H1 (cell line): Measurements from ENCODE around the gene DPPA5.
"Not testable (repeated sequence)": the region's sequence is repeated elsewhere in the genome, so short reads cannot be mapped to it uniquely, and the experiment has no call there.

Experiments
- BRCA1 ChIP-seq: IDR thresholded peaks from 2 replicates; pipeline ENCODE4 v1.6.1; 2012; ENCODE audit warnings: low read depth, low read length, improper control_type of control experiment
- CBX5 ChIP-seq: fragments of 300-800, 300-1000 bp; sonication (generic); IDR thresholded peaks from 2 replicates; pipeline ENCODE4 v1.7.1; 2016; ENCODE audit warnings: antibody characterized with exemption, low read length, low read depth
- CREB1 ChIP-seq: IDR thresholded peaks from 2 replicates; pipeline ENCODE4 v1.6.1; 2012; ENCODE audit warnings: inconsistent platforms
- EGR1 ChIP-seq: IDR thresholded peaks from 2 replicates; pipeline ENCODE4 v1.6.1; 2011; ENCODE audit warnings: low read depth, low read length, borderline replicate concordance
- EP300 ChIP-seq, 2 experiments: IDR thresholded peaks; 1 replicate in 1 of 2; 2 replicates in 1 of 2; pipeline ENCODE4 v1.6.1; 2011 to 2012; ENCODE audit warnings: low read depth in 2 of 2, low read length in 2 of 2, mild to moderate bottlenecking in 2 of 2, borderline replicate concordance in 1 of 2, inconsistent platforms in 1 of 2, moderate library complexity in 1 of 2
- EZH2 ChIP-seq: fragments of 200-600 bp; sonication (generic); IDR thresholded peaks from 2 replicates; pipeline ENCODE4 v1.7.1; 2012; ENCODE audit warnings: low read depth, mild to moderate bottlenecking, moderate library complexity, low read length, inconsistent platforms; ENCODE audit not compliant: severe bottlenecking
- KDM1A ChIP-seq: fragments of 200-600, 300-600 bp; sonication (generic); IDR thresholded peaks from 2 replicates; pipeline ENCODE4 v1.7.1; 2016; ENCODE audit warnings: mild to moderate bottlenecking, low read length, borderline replicate concordance
- ZNF274 ChIP-seq: IDR thresholded peaks from 2 replicates; pipeline ENCODE4 v1.7.0; 2012; ENCODE audit warnings: low read length, borderline replicate concordance; ENCODE audit errors: extremely low read depth
- TF ChIP-seq, protein P1 (sequence below): IDR thresholded peaks from 2 replicates; pipeline ENCODE4 v1.6.1; 2012; ENCODE audit warnings: inconsistent platforms

- TF ChIP-seq, protein P1, sequence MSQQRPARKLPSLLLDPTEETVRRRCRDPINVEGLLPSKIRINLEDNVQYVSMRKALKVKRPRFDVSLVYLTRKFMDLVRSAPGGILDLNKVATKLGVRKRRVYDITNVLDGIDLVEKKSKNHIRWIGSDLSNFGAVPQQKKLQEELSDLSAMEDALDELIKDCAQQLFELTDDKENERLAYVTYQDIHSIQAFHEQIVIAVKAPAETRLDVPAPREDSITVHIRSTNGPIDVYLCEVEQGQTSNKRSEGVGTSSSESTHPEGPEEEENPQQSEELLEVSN = not testable (repeated sequence)
- not testable (repeated sequence) for TF ChIP-seq EGR1; CBX5; BRCA1; KDM1A; EP300 (IDR thresholded peaks at IDR 0.05; ENCODE audit: borderline replicate concordance in 1 of 2, low read depth in 2 of 2, low read length in 2 of 2); ZNF274; EZH2; CREB1
Measured at GRCh38 chr6:73303773-73304172, 50.3 kb downstream of the DPPA5 start.
